Vagina (tissue), 2 donors: ENCODE results near the gene HNRNPC.

Experiments
- POLR2A ChIP-seq, 2 donors: fragments of 450-650 bp; IDR thresholded peaks; one replicate each; pipeline ENCODE4 v1.6.1; 2017; ENCODE audit warnings: antibody characterized with exemption in 2 of 2, mild to moderate bottlenecking in 2 of 2, moderate library complexity in 2 of 2
- POLR2AphosphoS5 ChIP-seq, 2 donors: sonication (generic); formaldehyde crosslinking; IDR thresholded peaks; one replicate each; pipeline ENCODE4 v1.9.0; 2017; ENCODE audit warnings: antibody characterized with exemption in 2 of 2, mild to moderate bottlenecking in 2 of 2, low read depth in 1 of 2; ENCODE audit not compliant: insufficient read depth in 1 of 2
- TF ChIP-seq, protein P1 (sequence below), 3 experiments: fragments of 450-650 bp in 2 of 3; fragments of 200-600 bp in 1 of 3; sonication (generic) in 1 of 3; IDR thresholded peaks; one replicate each; pipeline ENCODE4 v1.5.1; 2017 to 2019; ENCODE audit warnings: antibody characterized with exemption in 3 of 3, mild to moderate bottlenecking in 2 of 3, moderate library complexity in 2 of 3

DNA sequence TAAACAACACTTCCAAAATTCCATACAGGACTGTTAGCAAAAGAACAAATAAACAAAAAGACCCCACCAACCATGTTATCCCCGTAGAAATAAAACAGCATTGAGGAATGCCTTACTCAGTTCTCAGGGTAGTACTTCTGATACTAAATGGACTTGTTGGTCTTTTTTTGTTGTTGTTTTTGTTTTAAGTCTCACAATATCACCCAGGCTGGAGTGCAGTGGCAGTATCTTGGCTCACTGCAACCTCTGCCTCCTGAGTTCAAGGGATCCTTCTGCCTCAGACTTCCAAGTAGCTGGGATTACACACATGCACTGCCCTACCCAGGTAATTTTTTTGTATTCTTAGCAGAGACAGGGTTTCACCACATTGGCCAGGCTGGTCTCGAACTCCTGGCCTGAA is 17.1 kb downstream of the HNRNPC start:
- TF ChIP-seq, protein P1, sequence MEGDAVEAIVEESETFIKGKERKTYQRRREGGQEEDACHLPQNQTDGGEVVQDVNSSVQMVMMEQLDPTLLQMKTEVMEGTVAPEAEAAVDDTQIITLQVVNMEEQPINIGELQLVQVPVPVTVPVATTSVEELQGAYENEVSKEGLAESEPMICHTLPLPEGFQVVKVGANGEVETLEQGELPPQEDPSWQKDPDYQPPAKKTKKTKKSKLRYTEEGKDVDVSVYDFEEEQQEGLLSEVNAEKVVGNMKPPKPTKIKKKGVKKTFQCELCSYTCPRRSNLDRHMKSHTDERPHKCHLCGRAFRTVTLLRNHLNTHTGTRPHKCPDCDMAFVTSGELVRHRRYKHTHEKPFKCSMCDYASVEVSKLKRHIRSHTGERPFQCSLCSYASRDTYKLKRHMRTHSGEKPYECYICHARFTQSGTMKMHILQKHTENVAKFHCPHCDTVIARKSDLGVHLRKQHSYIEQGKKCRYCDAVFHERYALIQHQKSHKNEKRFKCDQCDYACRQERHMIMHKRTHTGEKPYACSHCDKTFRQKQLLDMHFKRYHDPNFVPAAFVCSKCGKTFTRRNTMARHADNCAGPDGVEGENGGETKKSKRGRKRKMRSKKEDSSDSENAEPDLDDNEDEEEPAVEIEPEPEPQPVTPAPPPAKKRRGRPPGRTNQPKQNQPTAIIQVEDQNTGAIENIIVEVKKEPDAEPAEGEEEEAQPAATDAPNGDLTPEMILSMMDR (IDR thresholded peaks at IDR 0.05), result no peak
- TF ChIP-seq POLR2A (IDR thresholded peaks at IDR 0.05) (no peak), POLR2AphosphoS5 (IDR thresholded peaks at IDR 0.05; ENCODE audit: insufficient read depth in 1 of 2, low read depth in 1 of 2) (no peak)
